Kidney capillary endothelial cell (primary cell): ENCODE results near the gene CALR.
A peak's percentile ranks its signal among the peaks of the same experiment; 100 is the strongest.

Experiments
- DNase-seq: peaks from one replicate; pipeline ENCODE4 v3.0.0-alpha.2; 2018; ENCODE audit warnings: low spot score

The CALR gene

DNA sequence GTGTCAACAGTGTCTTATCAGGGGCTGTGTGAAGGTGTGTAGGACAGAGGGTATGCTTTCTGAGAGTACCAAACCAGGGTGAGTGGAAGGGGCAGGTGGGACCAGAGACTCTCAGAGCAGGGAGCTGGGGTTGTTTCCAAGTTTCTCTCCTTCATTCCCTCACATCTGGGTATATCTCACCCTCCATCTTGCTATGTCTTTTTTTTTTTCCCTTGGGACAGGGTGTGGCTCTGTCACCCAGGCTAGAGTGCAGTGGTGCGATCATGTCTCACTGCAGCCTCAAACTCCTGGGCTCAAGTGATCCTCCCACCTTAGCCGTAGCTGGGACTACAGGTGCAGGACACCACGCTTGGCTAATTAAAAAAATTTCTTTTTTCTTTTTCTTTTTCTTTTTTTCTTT, 41.6 kb downstream of the CALR start:
- no peak for DNase-seq

DNA sequence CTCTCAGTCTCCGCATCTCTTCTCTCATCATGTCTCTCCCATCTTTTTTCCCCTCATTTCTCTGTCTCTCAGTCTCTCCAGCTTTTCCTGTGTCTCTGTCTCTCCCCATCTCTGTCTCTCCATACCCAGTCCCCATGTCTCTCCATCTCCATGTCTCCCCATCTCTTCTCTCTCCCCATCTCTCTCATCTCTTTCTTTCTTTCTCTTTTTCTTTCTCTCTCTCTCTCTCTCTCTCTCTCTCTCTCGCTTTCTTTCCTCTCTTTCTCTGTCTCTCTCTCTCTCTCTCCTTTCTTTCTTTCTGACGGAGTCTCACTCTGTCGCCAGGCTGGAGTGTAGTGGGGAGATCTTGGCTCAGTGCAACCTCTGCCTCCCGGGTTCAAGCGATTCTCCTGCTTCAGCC, 44.2 kb downstream of the CALR start:
- no peak for DNase-seq

DNA sequence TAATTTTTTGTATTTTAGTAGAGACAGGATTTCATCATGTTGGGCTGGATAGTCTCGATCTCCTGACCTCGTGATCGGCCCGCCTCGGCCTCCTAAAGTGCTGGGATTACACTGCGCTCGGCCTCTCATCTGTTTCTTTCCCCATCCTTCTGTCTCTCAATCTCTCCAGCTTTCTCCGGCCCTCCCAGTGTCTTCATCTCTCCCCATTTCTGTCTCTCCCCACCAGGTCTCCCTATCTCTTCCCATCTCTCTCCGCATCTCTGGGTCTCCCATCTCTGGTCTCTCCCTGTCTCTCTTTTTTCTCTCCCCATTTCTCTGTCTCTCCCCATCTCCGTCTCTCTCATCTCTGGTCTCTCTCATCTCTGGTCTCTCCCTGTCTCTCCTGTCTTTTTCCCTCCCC, 44.7 kb downstream of the CALR start:
- no peak for DNase-seq

DNA sequence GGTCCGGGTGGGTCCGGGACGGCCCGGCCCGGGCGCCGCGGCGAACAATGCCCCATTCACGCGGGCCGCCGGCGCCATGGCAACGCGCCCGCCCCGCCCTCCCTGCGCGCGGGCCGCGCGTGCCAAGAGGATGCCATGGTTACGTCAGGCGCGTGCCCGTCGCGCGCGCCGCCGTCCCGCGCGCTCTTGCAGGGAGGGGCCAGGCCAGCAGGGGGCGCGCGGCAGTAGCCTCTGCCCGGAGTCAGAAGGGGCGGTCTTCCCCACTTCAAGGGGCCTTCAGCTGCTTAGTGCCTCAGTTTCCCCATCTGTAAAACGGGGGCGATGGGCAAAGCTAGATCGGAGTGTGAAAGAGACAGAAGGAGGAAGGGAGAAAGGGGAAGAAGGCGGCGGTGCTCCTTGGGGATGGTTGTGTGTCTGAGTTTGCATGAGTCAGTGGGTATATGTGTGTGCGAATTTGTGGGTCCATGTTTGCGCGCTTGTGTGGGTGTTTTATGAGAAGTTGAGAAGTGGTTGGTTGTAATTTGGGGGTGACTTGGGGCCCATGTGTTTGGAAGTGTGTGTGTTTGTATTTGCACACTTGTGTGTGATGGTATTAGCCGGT, 45.2 kb downstream of the CALR start:
- peak; percentile 70 for DNase-seq

DNA sequence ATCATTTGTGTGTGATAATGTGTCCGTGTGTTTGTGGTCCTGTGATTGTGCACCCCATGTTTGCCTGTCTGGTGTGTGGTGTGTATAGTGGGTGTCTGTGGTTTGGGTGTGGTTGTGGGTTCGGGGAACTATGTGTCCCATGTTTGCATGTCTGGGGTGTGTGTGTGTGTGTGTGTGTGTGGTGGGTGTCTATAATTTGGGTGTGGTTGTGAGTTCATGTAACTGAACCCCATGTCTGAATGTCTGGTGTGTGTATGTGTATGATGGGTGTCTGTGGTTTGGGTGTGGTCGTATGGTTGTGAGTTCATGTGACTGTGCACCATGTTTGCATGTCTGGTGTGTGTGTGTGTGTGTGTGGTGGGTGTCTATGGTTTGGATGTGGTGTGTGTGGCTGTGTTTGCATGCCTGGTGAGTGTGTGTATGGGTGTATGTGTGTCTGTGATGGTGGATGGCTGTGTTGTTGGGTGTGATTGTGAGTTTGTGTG, 45.8 kb downstream of the CALR start:
- DNase-seq = no peak

DNA sequence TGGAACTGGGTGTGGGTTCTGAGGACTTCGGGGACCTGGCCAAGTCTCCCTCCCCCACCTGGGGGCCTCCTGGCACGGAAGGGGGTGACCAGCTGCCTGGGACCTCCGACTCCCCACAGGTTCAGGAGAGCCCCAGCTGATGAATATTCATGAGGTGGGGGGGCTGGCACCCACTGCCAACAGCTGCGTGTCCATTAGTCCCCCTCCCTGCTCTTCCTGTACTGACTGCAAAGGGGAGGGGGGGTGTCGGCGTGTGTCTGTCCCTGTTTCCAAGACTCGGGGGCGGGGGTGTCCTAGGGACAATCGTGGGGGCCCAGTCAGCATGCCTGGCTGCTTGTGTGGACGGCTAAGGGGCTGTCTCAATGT, 46.3 kb downstream of the CALR start:
- no peak for DNase-seq

DNA sequence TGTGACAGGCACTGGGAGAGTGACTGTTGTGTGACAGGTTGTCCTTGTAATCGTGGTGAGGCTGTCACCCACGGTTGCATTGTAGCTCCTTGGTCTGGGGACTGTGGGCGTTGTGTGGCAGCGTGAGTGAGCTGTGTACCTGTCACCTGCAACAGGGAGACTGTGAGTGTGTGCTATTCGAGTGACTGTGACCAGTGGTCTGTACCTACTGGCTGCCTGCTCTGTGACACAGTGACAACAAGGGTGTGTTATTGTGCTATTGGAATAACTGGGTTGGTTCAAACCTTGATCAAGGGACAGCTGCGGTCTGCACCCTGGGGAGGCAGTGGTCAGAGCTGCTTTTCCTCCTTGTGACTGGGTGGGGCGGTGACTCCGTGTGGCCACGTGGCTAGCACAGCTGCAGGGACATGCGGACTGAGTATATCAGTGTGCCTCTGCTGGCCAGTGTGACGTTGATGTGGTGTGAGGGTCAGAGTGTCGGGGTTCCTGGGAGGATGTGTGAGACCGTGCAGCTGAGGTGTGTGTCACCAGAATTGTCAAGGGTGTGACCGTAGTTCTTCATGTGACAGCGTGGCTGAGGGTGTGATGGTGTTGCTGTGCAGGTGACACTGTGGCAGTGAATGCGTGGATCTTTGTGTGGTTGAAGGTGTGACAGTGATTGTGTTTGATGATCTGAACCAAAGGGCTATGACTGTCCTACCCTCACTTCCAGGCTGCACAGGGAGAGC, 46.8 kb downstream of the CALR start:
- DNase-seq = no peak

DNA sequence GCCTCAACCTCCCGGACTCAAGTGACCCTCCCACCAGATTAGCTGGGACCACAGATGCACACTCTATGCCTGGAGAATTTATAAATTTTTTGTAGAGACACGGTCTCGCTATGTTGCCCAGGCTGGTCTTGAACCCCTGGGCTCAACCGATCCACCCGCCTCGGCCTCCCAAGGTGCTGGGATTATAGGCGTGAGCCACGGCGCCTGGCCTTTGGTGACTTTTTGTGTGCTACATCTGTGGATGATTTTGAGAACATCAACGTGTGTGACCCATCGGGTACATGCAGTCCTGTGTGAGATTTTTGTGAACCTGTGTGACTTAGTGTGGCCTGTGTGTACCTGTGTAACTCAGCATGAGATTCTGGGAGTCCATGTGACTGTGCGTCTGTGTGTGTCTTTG, 48.3 kb downstream of the CALR start:
- no peak for DNase-seq

DNA sequence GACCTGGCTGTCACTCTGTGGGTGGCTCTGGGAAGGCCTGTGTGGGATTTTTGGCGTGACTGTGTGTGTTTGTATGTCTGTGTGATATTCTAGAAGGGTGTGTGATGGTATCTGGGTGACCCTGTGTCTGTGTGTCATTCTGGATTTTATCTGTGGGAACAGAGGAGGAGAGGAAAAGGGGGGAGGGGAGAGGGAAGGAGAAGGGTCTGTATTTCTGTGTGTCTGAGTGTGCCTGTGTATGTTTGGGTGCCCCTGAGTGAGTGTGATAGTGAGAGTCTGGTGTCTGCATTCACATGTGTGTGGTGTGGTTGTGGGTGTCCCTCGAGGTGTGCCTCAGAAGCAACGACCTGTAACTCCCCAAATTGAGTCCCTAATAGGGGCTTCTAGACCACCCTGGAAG, 48.8 kb downstream of the CALR start:
- no peak for DNase-seq

DNA sequence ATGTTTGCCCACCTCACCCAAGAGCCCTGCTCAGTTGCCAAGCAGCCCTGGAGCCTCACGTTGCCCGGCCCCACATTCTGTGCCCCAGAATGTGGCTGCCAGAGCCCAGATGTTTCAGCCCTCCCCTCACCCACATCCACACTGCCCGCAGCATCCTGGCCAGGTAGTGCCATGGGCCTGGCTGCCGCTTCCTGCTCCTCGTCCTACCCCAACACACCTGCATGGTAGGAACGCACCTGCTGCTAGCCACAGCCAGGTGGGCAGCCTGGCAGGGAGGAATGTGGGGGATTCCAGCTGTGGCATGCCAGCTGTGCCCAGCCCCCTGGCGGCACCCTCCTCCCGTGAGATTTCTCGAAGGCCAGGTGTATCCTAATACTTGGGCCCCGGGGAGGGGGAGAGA, 49.4 kb downstream of the CALR start:
- no peak for DNase-seq

DNA sequence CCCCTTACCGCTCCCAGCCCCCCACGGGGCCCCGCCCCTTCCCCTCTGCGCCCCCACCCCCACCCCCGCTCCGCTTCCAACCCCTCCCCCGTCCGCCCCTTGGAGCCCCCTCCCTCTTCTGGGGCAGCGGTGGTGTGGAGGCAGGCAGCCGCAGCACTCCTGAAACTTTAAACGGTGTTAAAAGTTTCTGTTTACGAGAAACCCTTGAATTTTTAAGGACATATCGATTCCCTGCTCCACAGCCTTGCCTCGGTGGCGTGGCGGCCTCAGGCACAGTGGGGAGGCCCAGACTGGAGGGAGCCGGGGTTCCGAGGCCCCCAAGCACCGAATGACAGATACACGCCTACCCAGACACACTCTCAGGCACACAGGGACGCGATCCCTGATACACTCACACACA, 52.0 kb downstream of the CALR start:
- DNase-seq = no peak

DNA sequence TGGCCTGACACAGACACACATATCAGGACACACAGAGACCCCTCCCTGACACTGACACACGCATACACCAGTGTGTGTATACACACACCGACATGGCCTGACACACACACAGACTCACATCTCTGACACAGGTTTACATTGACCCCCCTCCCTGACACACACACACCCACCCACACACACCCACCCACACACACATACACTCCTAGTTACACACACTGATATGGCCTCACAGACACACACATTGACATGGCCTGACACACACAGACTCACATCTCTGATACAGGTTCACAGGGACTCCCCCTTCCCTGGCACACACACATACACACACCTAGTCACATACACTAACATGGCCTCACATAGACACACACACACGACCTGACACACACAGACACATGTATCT, 52.4 kb downstream of the CALR start:
- no peak for DNase-seq

DNA sequence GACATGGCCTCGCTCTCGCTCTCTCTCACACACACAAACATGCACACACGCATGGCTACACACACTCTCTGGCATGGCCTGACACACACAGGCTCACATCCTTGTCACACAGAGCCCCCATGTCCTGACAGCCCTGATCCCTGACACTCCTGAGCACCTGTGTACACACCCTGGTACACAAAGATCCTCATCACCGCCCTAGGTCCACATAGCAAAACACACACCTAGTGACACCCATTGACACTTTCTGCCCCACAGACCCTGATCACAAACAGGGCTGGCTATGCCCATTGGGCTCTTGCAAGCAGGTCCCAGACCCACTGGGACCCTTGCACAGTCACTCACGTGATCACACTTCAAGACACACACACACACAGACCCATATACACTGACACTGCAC, 52.9 kb downstream of the CALR start:
- DNase-seq = no peak

DNA sequence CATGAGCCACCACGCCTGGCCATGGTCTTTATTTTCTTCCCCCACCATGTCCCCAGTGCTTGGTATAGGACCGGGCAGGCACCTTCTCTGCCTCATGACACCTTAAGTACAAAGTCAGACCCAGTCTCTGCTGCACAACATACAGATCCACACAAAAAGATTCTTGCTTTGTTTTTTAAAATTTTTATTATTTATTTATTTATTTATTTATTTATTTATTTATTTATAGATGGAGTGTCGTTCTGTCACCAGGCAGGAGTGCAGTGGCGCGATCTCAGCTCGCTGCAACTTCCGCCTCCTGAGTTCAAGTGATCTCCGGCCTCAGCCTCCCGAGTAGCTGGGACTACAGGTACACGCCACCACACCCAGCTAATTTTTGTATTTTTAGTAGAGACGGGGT, 54.3 kb downstream of the CALR start:
- DNase-seq = no peak

DNA sequence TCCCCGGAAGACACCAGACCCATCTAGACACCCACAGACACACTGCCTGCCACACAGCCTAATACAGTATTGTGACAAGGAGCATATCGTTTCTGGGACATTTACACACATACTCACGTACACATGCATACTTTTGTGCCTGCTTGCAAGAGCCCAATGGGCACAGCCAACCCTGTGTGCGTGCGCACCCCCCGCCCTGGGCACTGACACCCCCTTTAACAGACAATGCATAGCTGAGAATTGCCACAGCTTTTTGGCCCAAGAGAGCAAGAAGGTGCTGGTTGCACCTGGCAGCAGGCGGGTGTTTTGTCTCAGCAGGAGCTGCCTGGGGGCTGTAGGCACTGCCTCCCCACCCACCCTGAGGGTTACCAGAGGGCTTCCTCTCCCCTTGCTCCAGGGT, 55.2 kb downstream of the CALR start:
- DNase-seq = no peak
